Neutrophil (primary cell): ENCODE measurements around the gene ECHDC1.

Experiments
- H3K27ac ChIP-seq: fragments of 200-600 bp; sonication (generic); 2 replicates; pipeline ENCODE4 v1.5.1; 2016; ENCODE audit warnings: mild to moderate bottlenecking, moderate library complexity
- H3K27me3 ChIP-seq: fragments of 200-600 bp; sonication (generic); 2 replicates; pipeline ENCODE4 v1.6.0; 2016; ENCODE audit warnings: mild to moderate bottlenecking
- H3K36me3 ChIP-seq: fragments of 200-600 bp; sonication (generic); 2 replicates; pipeline ENCODE4 v1.5.1; 2017
- H3K4me1 ChIP-seq, 2 experiments: fragments of 200-600 bp in 1 of 2; sonication (generic) in 1 of 2; 1 replicate in 1 of 2; 2 replicates in 1 of 2; pipeline versions ENCODE4 v1.5.1 to v1.6.1; 2013 to 2016; ENCODE audit warnings: low read depth in 1 of 2, low read length in 1 of 2, mild to moderate bottlenecking in 1 of 2, moderate library complexity in 1 of 2; ENCODE audit not compliant: control insufficient read depth in 1 of 2, insufficient read depth in 1 of 2
- H3K4me3 ChIP-seq, 2 experiments: fragments of 200-600 bp in 1 of 2; sonication (generic) in 1 of 2; 1 replicate in 1 of 2; 2 replicates in 1 of 2; pipeline ENCODE4 v1.5.1; 2013 to 2016; ENCODE audit warnings: low read depth in 1 of 2, low read length in 1 of 2, mild to moderate bottlenecking in 1 of 2, moderate library complexity in 1 of 2
- H3K9me3 ChIP-seq: fragments of 200-600 bp; sonication (generic); 2 replicates; pipeline ENCODE4 v1.5.1; 2016
- TF ChIP-seq, protein P1 (sequence below): fragments of 200-600 bp; sonication (generic); IDR thresholded peaks from 2 replicates; pipeline ENCODE4 v1.5.1; 2016; ENCODE audit warnings: antibody characterized with exemption

ECHDC1 gene

DNA sequence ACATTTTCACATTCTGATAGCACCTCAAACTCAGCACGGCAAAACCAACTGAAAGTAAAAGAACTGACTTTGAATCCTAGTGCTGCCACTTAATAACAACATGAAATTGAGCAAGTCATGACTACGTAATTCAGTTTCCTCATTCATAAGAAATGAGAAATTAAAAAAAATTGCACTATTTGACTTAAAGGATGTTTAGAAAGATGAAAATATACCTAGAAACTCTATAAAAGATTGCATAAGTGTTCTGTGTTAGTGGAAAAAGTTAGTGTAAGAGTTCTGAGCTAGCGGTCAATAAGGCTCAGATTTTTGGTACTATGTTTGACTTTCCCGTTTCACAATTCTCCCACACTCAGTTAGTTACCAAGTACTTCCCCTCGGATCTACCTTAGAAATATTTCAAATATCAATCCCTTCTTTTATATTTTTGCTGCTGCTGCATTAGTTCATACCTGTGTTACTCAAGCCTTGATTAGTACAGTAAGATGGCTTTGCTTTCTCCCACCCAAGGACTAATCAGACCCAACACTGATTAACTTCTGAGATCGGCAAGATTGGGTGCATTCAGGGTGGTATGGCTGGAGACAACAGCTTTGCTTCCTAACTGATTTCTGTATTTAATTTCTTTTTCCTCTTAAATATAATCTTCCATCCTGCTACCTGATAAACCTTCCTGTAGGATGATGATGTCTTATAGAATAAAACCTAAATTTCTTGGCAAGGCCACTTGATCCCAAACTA lies 25.9 kb downstream of the ECHDC1 start:
- H3K36me3 ChIP-seq: peaks cover 8% of the 10 kb centered on the region
- H3K27me3 ChIP-seq: no peaks in the 10 kb centered on the region
- peak overlapping the region; percentile 85 for H3K27ac ChIP-seq
- H3K9me3 ChIP-seq: no peaks in the 10 kb centered on the region
- TF ChIP-seq, protein P1, sequence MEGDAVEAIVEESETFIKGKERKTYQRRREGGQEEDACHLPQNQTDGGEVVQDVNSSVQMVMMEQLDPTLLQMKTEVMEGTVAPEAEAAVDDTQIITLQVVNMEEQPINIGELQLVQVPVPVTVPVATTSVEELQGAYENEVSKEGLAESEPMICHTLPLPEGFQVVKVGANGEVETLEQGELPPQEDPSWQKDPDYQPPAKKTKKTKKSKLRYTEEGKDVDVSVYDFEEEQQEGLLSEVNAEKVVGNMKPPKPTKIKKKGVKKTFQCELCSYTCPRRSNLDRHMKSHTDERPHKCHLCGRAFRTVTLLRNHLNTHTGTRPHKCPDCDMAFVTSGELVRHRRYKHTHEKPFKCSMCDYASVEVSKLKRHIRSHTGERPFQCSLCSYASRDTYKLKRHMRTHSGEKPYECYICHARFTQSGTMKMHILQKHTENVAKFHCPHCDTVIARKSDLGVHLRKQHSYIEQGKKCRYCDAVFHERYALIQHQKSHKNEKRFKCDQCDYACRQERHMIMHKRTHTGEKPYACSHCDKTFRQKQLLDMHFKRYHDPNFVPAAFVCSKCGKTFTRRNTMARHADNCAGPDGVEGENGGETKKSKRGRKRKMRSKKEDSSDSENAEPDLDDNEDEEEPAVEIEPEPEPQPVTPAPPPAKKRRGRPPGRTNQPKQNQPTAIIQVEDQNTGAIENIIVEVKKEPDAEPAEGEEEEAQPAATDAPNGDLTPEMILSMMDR: no peak
- peak overlapping the region; percentile 44 to 57 for H3K4me3 ChIP-seq
- peaks cover 17 to 22% of the 10 kb centered on the region in 2 experiments for H3K4me1 ChIP-seq

DNA sequence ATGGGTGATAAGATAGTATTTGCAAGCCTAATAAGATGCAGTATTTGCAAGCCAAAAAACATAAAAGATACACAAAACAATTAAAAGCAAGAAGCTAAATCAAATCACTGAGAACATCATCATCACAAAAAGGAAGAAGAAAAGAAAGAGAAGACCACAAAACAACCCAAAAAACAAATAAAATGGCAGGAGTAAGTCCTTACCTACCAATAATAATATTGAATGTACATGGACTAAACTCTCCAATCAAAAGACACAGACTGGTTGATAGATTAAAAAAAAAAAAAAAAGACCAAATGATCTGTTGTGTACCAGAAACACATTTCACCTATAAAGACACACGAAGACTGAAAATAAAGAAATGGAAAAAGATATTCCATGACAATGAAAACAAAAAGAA lies 37.7 kb downstream of the ECHDC1 start:
- Histone ChIP-seq H3K4me3 (no peak overlapping the region), H3K4me1 (no peaks in the 10 kb centered on the region), H3K27ac (no peak overlapping the region), H3K27me3 (no peaks in the 10 kb centered on the region), H3K9me3 (no peaks in the 10 kb centered on the region), H3K36me3 (peaks cover 5% of the 10 kb centered on the region)
- TF ChIP-seq, protein P1: no peak

DNA sequence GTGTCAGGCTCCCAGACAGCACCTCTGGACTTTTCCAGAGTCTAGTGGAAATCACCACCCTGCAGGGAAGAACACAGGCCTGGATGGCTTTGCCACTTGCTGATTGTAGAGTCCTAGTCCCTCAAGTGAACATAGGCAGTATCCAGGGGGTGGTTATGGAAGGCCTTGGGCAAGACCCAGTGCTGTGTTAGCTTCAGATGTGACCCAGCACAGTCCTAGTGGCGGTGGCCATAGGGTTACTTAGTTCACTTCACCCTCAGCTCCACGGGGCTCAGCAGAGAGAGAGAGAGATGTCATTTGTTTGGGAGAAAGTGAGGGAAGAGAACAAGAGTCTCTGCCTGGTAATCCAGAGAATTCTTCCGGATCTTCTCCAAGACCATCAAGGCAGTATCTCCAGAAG lies 39.5 kb downstream of the ECHDC1 start:
- H3K36me3 ChIP-seq: peaks cover 5% of the 10 kb centered on the region
- H3K4me3 ChIP-seq: no peak overlapping the region
- TF ChIP-seq, protein P1: no peak
- no peaks in the 10 kb centered on the region for H3K4me1 ChIP-seq
- no peaks in the 10 kb centered on the region for H3K9me3 ChIP-seq
- no peak overlapping the region for H3K27ac ChIP-seq
- H3K27me3 ChIP-seq: no peaks in the 10 kb centered on the region

DNA sequence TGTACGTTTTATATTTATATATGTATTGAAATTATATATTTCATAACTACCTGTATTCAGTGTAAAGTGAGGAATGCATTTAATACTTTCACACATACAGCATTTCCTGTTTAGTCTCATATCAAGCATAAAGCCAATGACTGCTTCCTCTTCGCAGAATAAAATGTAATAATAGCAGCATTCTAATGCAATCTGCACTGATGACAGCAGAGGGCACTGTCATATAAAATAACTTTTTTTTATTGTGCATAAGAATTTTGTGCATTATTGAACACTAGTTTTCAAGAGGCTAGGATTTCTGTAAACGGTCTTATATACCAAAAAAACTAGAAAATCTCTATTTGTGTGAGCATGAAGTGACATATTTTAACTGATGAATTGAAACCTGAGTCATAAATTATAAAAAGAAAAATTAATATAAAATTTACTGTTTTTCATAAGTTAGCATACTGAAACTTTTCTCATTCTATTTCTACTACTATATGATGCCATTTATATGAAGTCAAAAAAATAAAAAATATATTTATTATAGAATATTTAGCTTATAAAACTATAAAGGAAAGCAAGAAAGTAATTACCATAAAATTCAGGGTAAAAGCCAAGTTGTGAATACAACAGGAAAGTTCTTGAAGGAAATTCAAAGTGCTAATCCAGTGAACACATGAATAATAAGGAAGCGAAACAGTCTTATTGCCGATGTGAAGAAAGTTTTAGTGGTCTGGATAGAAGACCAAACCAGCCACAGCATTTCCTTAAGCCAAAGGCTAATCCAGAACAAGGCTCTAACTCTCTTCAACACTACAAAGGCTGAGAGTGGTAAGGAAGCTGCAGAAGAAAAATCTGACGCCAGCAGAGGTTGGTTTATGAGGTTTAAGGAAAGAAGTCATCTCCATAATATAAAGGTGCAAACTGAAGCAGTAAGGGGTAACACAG lies 40.4 kb downstream of the ECHDC1 start:
- Histone ChIP-seq H3K27me3 (no peaks in the 10 kb centered on the region), H3K27ac (no peak overlapping the region), H3K4me3 (no peak overlapping the region), H3K9me3 (no peaks in the 10 kb centered on the region), H3K4me1 (no peaks in the 10 kb centered on the region), H3K36me3 (peaks cover 5% of the 10 kb centered on the region)
- TF ChIP-seq, protein P1: peak; percentile 76

DNA sequence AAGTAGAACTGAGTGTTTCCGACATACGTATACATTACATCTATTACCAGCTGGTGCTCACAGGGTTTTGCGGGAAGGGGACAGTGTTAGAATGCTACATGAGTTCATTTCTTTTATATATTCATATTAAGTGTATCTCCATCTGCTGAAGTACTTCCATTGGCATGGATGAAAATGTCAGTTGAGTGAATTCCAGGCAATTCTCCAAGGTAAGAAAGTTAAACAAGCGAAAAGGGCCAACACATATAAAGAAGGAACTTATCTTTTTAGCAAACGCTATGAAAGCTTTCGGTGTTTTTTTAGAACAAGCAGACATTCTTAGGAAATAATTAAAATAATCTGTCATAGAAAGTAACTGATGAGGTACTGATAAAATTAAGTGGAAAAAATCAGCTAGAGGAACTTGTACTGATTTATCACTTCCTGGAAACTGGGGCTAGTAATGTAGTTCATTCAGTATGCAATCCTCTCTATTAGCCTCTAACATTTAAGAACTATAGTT lies 42.2 kb downstream of the ECHDC1 start:
- Histone ChIP-seq H3K4me1 (no peaks in the 10 kb centered on the region), H3K36me3 (peaks cover 6% of the 10 kb centered on the region), H3K27me3 (no peaks in the 10 kb centered on the region), H3K9me3 (no peaks in the 10 kb centered on the region), H3K27ac (no peak overlapping the region), H3K4me3 (no peak overlapping the region)
- TF ChIP-seq, protein P1: no peak
